ENCODE results near the gene KIAA1217.
A peak's percentile ranks its signal among the peaks of the same experiment; 100 is the strongest.

The KIAA1217 gene

GRCh38 chr10:24376731-24377130 lies 167.8 kb downstream of the KIAA1217 start:
- no peak for DNase-seq

GRCh38 chr10:24378126-24378920 lies 169.4 kb downstream of the KIAA1217 start:
- no peak for DNase-seq

DNA sequence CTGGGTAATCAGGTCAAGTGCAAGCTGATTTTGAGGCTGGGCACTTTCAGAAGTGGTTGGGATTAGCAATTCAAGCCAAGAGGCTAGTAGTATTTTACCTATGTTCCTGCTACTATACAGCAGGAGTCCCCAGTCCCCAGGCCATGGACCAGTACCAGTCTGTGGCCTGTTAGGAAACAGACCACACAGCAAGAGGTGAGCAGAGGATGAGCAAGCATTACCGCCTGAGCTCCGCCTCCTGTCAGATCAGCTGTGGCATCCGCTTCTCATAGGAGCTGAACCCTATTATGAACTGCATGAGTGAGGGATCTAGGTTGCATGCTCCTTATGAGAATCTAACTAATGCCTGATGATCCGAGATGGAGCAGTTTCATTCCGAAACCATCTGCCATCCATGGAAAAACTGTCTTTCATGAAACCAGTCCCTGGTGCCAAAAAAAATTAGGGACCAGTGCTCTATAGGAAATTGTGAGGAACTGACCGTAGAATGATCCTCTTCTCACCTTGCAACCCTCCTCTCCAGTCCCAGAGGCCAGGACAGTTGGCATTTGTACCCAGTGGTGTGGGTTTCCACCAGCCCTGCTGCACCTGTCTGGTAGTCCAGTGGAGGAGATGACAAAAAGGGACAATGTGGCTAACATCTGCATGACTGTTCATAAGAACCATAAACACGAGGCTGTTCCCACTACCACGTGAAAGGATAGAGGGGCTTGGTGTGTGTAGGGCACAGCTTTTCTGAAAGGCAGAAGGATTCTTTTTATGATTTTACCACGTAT lies 172.5 kb downstream of the KIAA1217 start:
- DNase-seq, result no peak

- DNase-seq, result no peak
Observed at GRCh38 chr10:24382045-24382444, 173.1 kb downstream of the KIAA1217 start.

DNA sequence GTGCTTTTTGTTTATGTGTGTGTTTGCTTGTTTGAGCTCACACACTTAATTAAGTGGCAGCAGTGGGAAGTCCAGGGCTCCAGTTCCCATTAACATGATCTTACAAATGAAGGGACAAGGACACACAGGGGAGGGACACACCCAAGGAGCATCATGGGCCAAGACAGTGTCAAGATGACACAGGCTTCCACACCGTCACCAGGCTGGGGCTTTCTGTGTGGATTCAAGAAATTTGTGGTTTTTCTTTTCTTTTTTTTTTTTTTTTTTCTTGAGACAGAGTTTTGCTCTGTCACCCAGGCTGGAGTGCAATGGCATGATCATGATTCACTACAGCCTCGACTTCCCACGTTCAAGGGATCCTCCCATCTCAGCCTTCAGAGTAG lies 173.6 kb downstream of the KIAA1217 start:
- no peak for DNase-seq

DNA sequence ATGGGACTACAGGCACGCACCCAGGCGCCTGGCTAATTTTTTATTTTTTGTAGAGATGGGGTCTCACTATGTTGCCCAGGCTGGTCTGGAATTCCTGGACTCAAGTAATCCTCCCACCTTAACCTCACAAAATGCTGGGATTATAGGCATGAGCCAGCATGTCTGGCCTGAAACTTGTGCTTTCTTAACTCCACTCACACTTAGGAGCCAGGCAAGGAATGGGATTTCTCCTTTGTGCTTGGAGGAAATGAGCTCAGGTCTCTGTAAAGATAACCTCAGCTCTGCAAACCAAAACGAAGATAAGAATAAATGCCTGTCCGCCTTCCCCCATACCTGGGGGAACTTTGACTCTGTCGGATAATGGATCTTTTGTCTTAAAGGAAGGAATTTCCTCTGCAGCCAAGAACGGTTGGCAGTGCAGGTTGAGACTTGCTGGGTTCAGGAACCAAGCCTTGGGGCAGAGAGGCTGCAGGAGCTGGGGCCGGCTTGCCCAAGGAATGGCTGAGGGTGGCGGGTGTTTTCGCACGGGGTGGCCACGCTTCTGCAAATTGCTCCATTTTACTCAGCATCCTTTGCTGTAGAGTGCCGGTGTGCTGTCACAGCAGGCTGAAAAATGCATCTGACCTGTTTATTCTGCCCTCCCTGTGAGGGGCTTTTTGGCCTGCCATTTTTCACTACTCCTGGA lies 174.2 kb downstream of the KIAA1217 start:
- DNase-seq, result no peak

DNA sequence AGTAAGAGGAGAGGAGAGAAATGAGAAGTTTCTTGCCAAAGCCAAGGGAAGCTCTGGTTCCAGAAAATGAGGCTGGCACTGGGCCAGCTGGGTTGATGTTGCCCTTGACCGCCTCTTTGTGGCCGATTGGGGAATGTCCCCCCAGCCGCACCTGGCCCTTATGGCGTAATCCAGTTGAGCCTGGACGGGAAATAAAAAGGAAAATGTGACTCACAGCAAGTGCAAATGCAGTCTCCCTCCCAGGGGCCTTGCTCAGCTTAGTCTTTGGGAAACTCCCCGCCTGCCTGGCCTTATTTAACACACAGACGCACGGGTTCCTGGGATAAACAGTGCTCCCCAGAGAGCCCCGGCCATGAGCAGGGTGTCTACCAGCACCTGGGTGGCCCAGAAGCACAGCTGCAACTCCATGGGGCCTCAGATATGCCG lies 174.8 kb downstream of the KIAA1217 start:
- peak in 1 of 2 donors; percentile 3 for DNase-seq

DNA sequence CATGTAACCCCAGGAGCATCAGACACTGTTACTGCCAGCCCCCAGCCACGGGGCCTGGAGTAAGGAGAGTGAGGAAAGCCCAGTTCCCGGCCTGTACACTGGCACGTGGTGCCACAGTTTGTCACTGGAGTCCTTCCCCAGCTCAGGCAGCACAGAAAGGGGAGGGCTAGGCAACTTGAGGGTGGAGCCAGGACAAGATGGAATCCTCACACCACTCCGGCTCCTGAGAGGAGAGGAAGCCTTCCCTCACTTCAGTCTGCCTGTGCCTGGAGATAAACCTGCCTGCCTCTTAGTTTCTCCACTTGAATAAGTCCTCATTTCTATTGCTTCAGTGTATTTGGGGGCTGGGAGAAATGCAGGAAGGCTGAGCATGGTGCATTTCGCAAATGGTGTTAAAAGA lies 176.0 kb downstream of the KIAA1217 start:
- no peak for DNase-seq

DNA sequence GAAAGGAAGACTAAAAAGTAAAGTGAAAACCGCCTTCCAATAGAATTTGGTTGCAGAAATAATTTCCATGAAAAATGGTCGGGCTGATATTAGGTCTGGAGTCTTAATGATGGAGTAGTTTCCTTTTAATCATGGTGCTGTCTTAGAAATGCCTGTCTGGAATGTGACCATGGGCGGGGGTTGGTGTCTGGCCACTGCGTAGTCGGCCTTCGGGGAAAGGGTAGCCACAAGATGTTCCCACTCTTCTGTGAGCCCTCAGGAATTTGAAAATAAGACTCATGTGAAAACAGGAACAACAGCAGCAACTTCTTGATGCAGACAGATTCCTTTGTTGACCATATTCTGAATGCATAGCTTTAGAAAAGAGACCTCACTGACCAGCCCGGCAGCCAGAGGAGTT lies 176.8 kb downstream of the KIAA1217 start:
- no peak for DNase-seq

GRCh38 chr10:24390146-24390700 lies 181.3 kb downstream of the KIAA1217 start:
- no peak for DNase-seq

- DNase-seq, result no peak
Observed at GRCh38 chr10:24390746-24391145, 181.8 kb downstream of the KIAA1217 start.

GRCh38 chr10:24393201-24393600 lies 184.3 kb downstream of the KIAA1217 start:
- no peak for DNase-seq

- DNase-seq, result no peak
Observed at GRCh38 chr10:24394461-24395190, 185.7 kb downstream of the KIAA1217 start.

DNA sequence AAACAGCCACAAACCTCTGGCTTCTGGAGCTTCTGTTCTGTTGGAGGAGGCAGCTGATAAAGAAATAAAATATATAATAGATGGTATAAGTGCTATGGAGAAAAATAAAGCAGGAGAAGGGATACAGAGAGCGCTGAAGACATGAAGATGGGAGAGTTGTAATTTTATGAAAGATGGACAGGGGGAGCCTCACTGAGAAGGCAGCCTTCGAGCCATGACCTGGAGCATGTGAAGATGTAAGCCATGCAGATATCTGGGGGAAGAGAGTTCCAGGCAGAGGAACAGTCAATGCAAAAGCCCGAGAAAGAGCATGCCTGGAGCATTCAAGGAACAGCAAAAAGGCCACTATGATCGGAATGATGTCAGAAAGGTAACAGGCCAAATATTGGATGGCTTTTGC lies 187.5 kb downstream of the KIAA1217 start:
- DNase-seq, result no peak

DNA sequence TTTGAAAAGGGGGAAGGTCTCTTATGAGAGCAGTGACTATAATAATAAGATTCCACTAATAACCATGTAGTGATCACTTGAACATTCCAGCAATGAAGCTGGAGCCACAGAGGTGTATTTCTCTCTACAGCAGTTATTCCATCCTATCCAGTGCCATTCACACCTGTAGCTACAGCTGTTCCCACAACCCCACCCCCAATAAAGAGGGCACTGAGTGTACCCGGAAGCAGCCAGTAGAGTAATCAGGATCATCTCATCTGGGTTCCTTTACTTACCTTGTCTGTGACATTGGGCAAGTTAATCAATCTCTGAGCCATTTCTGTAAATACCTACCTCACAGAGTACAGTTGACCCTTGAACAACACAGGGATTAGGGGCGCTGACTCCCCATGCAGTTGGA lies 188.7 kb downstream of the KIAA1217 start:
- no peak for DNase-seq

DNA sequence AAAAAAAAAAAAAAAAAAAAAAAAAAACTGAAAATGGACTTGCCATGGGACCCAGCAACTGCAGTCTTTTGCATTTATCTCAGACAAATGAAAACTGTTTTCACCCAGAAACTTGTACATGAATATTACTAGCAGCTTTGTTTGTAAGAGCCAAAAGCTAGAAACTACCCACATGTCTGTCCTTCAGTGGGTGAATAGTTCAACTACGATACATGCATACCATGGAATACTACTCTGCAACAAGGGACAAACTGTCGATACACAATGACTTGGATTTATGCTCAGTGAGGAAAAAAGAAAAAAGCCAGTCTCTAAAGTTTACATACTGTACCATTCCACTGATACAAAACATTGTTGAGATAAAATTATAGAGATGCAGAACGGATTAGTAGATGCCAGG lies 195.6 kb downstream of the KIAA1217 start:
- DNase-seq, result no peak

- no peak for DNase-seq
Observed at GRCh38 chr10:24405635-24406034, 196.7 kb downstream of the KIAA1217 start.

- no peak for DNase-seq
Observed at GRCh38 chr10:24406809-24407483, 198.0 kb downstream of the KIAA1217 start.

GRCh38 chr10:24407928-24408327 lies 199.0 kb downstream of the KIAA1217 start:
- no peak for DNase-seq

GRCh38 chr10:24408365-24408764 lies 199.4 kb downstream of the KIAA1217 start:
- no peak for DNase-seq

GRCh38 chr10:24414597-24414996 lies 205.7 kb downstream of the KIAA1217 start:
- no peak for DNase-seq
